Stimulated activated CD8-positive, alpha-beta memory T cell treated with anti-CD3 and anti-CD28 coated beads, Interleukin-15, amount 100 ng/mL, for 4 hours (primary cell): ENCODE results near the gene ASB3.
"Not testable (repeated sequence)": the region's sequence is repeated elsewhere in the genome, so short reads cannot be mapped to it uniquely, and the experiment has no call there.

ENCODE experiments used
- DNase-seq, 2 donors: peaks; one replicate each; pipeline ENCODE4 v3.0.0-alpha.2; 2020; ENCODE audit warnings: low read depth in 2 of 2

ASB3 gene, protein sequence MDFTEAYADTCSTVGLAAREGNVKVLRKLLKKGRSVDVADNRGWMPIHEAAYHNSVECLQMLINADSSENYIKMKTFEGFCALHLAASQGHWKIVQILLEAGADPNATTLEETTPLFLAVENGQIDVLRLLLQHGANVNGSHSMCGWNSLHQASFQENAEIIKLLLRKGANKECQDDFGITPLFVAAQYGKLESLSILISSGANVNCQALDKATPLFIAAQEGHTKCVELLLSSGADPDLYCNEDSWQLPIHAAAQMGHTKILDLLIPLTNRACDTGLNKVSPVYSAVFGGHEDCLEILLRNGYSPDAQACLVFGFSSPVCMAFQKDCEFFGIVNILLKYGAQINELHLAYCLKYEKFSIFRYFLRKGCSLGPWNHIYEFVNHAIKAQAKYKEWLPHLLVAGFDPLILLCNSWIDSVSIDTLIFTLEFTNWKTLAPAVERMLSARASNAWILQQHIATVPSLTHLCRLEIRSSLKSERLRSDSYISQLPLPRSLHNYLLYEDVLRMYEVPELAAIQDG

DNA sequence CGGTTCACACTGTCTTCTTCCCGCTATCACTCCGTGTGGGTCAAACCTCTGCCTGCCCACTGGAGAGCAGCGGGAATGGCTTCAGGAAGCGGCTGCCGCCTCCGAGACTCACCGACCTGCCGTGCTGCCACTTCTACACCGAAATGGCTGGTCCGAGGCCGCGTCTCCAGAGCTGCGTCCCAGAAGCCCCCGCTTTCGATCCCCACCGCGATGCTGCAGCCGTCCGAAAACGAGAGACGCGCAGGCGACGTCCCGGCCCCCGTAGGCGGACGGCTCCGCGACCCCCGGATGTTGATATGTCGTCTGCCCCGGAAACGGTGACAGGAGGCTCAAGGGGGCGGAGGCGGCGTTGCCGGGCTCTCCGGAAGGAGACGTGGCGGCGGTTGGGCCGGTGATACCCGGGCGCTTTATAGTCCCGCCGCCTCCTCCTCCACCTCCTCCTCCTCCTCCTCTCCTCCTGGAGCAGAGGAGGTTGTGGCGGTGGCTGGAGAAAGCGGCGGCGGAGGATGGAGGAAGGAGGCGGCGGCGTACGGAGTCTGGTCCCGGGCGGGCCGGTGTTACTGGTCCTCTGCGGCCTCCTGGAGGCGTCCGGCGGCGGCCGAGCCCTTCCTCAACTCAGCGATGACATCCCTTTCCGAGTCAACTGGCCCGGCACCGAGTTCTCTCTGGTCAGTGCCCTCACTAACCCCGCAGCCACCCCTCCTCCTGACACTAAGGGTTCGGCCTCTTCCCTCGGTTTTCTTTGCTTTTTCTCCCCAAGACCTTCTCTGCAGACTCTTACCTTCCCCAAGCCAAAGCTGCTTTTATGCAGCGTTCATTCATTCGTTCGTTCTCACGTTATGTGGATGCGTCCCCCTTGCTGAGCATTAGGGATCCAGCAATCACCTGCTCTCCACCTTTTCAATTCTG, at the start of gene ASB3, which contains the start of gene ERLEC1:
Gene ASB3 (minus strand): TSS at position 249 of the 909 bp plus-strand sequence. CDS start 21,381 bp downstream, outside the sequence.
Gene ERLEC1 (plus strand): TSS at position 340 of the 909 bp plus-strand sequence. CDS start 167 bp downstream, at position 507.
- DNase-seq: peak; percentile 70 to 77

DNA sequence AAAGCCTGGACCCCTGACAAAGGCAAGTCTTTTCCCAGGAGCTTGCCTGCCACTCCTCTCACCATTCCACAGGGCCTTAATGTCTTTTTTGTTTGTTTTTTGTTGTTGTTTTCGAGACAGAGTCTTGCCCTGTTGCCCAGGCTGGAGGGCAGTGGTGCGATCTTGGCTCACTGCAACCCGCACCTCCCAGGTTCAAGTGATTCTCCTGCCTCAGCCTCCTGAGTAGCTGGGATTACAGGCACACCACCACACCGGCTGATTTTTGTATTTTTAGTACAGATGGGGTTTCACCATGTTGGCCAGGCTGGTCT, 43.2 kb upstream of the ASB3 start:
- not testable (repeated sequence) for DNase-seq

DNA sequence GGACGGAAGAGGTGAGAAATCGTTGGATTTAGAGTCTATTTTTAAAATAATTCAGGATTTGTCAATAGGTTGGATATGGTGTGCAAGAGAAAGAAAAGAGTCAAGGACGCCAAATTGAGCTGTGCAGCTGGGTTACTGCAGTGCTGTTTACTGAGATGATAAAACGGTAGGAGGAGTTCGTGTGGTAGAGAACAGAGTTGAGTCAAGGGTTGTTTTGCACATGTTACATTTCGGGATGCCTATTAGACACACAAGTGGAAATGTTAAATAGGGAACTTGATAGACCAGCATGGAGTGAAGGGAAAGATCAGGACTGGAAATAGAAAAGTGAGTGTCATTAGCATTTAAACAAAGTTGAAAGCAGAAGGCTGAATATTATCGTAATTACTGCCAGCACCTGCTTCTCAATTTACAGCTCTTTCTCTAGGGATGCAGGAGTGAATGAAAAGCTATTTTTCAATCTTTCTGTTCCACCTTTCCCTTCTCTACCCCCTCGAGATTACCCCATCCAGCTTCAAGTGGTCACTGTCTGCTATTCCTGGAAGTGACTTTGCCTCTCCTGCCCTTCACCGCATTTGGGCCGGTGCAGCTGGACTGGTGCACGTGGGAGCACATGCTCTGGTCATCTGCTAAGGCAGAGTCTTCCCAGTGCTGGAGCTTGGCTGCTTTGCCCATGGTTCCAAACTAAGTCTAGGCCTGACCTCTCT, 42.7 kb upstream of the ASB3 start:
- no peak for DNase-seq

DNA sequence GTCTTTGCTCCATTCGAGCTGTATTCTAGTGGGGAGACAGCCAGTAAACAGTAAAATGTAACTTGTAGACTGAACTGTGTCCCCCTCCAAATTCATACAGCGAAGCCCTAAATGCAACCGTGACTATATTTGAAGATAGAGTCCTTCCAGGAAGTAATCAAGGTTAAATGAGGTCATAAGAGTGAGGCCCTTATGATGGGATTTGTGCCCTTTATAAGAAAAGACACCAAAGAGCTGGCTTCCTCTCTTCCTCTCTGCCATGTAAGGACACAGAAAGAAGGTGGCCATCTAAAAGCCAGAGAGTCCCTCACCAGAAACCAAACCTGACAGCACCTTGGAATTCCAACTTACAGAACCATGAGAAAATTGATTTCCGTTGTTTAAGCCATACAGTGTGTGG, 41.6 kb upstream of the ASB3 start:
- DNase-seq: no peak

DNA sequence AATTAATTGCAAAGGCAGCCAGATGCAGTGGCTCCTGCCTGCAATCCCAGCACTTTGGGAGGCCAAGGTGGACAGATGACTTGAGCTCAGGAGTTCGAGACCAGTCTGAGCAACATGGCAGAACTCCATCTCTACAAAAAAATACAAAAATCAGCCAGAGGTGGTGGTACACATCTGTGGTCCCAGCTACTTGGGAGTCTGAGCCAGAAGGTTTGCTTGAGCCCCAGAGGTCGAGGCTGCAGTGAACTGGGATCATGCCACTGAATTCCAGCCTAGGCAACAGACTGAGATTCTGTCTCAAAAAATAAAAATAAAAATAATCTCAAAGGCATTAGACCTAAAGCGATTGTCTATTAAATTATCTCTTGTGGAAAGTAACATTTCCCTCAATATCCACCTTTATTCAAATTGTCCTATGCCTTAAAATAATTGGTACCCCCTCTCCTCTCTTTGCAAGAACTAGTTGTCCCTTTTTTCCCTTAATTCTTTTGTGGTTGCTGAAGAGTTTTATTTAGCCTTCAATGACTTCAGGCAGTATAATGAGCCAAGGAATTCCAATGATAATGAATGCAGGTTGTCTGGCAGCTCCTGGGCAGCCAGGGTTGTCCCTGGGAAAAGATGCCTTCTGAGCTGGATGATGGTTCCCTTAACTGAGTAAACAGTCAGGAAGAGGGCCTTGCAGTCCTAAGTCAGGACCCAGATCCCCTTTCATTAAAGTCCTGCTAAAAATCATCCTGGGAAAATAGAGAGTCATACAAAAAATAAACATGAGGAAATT, 40.8 kb upstream of the ASB3 start:
- no peak for DNase-seq

DNA sequence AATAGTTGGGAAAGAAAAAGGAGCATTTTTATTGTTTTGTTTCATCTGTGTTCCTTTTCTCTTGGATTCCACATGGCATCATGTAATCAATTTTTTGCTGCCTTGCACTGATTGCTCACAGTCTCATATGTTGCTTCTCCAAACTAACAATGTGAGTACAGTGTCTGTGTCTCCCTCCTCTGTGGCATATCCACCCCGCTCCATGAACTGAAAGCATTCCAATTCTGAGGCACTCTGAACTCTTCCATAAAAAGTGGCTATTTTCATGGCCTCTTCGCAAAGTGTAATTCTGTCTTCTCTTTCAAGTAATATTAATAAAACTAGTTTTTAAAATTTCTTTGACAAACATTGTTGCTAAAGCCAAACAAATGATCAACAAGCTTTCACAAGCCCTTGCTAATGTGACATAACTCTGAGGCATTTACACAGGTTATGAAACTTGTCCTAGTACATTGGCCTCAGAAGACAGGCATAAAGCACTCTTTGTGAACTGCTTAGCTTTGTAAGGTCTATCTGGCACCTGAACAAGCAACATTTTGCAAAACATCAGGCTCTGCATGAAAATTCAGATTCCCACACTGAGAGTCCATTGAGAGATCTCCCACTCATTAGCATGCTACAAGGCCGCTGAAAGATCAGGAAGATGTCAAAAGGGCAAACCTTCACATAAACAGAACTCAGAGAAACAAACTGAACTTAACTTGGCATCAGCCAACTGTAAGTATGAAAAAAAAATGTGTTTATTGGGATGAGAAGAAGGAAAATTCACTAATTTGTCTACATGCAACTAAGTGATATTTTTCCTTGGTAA, 40.0 kb upstream of the ASB3 start:
- no peak for DNase-seq

DNA sequence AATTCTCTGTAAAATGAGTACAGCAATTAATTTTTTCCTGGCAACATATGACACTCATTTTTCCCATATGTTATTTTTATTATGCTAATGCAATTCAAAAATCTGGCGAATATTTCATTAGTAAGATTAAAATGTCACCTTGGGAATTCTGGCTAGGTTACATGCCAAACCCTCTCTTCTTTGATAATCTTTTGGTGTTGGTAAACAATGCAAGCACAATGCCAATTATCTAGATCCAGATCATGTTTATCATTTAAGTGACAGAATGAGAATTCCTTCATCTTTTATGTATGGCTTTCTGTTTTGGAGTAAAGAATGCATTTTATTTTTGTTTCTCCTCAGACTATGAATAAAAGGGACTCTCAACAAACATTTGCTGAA, 39.3 kb upstream of the ASB3 start:
- no peak for DNase-seq

DNA sequence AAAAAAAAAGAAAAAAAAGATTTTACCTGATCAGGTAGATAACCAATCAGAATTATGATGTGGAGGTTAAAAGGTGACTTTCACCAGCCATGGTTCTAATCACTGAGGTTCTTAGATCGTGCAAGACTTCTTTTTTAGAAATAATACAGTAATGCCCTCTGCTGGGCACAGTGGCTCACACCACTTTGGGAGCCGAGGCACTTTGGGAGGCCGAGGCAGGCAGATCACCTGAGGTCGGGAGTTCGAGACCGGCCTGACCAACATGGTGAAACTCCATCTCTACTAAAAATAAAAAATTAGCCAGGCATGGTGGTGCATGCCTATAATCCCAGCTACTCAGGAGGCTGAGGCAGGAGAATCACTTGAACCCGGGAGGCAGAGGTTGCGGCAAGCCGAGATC, 36.9 kb upstream of the ASB3 start:
- not testable (repeated sequence) for DNase-seq

DNA sequence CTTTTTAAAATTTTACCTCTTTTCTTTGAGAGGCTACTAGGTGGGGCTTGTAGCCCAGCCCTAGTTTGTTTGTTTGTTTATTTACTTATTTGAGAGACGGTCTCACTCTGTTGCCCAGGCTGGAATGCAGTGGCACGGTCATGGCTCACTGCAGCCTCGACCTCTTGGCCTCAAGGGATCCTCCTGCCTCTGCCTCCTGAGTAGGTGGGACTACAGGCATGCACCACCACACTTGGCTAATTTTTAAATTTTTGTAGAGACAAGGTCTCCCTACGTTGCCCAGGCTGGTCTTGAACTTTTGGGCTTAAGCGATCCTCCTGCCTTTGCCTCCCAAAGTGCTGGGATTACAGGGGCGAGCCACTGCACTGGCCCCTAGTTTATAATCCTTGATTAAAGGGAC, 35.1 kb upstream of the ASB3 start:
- no peak for DNase-seq

DNA sequence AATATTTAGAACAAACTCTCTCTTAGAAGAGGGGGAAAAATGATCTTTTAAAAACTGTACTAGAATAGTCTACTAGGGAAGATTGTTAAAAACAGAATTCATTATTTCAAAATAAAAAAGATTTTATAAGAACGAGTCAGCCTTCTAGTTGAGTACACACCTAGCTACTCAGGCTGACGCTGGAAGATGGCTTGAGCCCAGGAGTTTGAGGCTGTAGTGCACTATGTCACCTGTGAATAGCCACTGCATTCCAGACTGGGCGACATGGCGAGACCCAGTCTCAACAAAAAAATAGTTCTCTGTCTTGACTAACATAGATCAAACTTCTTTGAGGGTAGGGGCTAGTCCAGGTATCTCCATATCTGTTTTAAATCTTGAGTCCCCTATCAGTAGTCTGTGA, 34.0 kb upstream of the ASB3 start:
- DNase-seq: no peak

DNA sequence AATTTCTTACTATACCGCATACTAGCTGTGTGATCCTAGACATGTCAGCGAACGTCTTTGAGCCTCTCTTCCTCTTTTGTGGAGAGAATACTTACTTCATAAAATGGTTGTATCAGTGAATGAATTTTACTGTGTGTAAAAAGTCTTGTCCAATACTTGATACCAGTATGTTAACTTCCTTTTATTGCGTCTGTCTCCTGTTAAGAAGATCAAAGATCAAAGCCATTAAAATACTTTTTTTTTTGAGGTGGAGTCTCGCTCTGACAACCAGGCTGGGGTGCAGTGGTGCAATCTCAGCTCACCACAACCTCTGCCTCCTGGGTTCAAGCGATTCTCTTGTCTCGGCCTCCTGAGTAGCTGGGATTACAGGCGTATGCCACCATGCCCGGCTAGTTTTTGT, 33.3 kb upstream of the ASB3 start:
- DNase-seq: no peak

DNA sequence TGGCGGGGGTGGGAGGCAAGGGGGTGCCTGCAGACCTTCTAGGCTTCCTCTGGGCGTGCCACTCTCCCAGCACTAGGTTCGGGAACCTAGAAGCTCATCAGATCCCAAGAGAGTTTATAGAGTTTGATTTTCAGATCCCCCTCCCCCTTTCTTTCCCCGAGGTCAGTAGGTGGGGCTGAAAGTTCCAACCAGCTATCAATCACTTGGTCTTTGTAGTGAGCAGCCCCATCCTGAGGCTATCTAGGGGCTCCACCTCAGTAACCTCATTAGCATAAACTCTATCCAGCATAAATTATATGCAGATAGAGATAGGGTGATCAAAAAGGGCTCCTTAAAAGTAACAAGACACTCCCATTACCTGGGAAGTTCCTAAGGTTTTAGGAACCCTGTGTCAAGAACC, 32.9 kb upstream of the ASB3 start:
- DNase-seq: no peak

DNA sequence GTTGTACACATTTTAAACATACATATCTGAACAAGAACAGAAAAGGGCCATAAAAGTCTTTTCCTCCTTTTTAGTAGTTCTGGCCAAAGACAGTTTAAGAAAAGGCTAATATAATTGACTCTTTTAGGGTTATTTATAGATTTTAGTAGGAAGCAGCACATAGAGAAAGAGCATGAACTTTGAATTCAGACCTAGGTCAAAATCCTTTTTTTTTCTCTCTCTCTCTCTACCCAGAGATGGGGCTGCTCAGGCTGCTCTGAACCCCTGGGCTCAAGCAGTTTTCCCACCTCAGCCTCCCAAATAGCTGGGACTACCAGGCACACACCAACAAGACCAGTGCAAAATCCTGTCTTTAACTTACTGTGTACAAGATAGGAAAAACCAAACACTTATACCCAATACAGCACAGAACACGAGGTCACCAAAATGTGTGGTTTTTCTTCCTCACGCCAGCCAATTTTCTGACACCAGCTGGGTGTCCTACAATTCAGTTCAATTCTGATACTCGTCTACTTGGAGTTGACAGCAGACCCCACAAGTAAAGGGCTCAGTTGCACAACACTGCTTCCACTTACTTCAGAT, 32.2 kb upstream of the ASB3 start:
- DNase-seq: no peak

DNA sequence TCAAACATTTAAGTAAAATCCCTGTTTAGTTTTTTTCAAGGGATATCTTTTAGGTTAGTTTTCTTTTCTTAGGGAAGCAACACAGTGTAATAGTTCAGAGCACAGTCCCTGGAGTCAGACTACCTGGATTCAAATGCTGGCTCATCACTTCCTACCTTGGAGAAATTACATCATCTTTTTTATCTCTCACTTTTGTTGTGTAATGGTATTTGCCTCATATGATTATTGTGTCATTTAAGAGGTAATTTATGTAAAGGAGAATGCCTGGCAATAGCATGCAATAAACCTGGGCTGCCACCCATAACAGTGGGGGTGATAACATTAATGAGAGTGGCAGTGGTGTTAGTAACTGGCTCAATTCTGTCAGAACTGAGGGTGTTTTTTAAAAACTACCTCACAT, 26.4 kb upstream of the ASB3 start:
- DNase-seq: no peak

DNA sequence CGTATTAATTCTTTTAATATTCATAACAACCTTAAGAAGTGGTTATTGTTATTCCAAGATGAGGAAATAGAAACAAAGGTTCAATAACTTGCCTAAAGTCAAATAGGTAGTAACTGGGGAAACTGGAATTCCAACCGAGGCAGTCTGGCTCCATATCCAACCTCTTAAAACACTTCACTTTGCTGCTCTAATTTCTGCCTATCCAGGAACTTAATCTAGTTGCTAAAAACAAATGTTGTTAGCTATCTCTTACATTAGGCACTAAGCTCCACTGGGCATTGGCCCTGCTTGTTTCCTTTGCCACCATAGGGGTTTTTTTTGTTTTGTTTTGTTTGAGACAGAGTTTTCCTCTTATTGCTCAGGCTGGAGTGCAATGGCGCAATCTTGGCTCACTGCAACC, 24.8 kb upstream of the ASB3 start:
- no peak for DNase-seq

DNA sequence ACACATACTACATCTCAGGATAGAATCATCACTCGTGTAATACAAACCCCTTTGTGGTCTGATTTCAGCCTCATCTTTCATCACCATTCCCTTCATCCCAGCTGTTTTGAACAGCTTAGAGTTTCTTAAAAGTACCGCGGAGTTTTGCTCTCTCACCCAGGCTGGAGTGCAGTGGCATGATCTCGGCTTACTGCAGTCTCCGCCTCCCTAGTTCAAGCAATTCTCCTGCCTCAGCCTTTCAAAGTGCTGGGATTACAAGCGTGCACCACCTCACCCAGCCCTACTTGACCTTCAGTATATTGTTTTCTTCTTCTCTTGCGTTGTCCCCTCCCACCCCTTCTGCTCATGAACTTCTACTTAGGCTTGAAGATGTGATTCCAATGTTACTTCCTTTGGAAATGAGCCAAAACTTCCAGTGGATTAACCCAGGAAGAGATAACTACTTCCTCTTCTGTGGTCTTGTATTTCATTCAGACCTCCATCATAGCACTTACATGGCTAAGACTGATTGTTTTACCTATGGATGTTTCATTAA, 15.9 kb upstream of the ASB3 start:
- DNase-seq: no peak

DNA sequence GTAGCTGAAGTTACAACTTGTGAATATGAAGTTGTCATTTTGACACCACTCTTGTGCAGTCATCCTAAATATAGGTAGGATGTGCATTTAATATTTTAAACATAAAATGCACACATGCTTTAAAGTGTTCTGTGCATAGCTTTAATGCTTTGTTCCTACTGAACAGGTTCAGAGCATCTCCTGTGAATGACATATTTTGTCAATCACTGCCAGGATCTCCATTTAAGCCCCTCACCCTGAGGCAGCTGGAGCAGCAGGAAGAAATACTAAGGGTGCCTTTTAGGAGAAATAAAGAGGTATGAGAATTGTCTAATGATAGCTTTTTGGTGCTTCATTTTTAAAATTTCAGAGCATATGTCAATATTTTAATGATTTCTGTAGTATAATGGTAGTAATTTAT, 14.8 kb upstream of the ASB3 start:
- DNase-seq: no peak

DNA sequence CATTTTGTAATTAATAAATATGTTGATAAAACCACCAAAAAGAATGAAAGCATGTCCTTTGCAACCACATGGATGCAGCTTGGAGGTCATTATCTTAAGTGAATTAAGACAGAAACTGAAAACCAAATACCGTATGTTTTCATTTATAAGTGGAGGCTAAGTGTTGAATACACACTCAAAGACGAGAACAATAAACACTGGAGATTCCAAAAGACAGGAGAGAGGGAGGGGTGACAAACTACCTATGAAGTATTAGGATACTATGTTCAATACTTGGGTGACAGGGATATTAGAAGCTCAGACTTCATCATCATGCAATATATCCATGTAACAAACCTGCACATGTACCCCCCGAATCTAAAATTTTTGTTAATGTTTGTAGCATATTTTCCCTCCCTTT, 7.1 kb upstream of the ASB3 start:
- no peak for DNase-seq

DNA sequence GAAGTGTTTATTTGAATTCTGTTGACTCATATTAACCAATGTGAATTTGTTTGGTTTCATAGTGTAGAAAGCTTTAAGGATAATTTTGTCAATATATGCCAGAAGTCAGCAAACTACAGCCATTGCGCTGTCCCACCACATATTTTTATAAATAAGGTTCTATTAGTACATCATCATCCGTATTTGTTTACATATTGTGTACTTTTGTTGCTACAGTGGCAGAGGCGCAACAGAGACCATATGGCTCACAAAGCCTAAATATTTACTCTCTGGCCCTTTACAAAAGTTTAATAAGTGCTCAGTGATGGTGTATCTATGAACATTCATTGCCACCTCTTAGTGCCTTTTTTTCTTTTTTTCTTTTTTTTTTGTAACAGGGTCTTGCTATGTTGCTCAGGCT, 6.5 kb upstream of the ASB3 start:
- DNase-seq: no peak
